GM19467 (cell line): ENCODE results near the gene SLC17A4.
"Not testable (repeated sequence)": the region's sequence is repeated elsewhere in the genome, so short reads cannot be mapped to it uniquely, and the experiment has no call there.

Experiments
- ATAC-seq: cut with Tn5 transposase; IDR thresholded peaks from one replicate; pipeline ENCODE4 v1.9.1; 2021; ENCODE audit warnings: mild to moderate bottlenecking, moderate library complexity; ENCODE audit not compliant: unreplicated experiment

The SLC17A4 gene

DNA sequence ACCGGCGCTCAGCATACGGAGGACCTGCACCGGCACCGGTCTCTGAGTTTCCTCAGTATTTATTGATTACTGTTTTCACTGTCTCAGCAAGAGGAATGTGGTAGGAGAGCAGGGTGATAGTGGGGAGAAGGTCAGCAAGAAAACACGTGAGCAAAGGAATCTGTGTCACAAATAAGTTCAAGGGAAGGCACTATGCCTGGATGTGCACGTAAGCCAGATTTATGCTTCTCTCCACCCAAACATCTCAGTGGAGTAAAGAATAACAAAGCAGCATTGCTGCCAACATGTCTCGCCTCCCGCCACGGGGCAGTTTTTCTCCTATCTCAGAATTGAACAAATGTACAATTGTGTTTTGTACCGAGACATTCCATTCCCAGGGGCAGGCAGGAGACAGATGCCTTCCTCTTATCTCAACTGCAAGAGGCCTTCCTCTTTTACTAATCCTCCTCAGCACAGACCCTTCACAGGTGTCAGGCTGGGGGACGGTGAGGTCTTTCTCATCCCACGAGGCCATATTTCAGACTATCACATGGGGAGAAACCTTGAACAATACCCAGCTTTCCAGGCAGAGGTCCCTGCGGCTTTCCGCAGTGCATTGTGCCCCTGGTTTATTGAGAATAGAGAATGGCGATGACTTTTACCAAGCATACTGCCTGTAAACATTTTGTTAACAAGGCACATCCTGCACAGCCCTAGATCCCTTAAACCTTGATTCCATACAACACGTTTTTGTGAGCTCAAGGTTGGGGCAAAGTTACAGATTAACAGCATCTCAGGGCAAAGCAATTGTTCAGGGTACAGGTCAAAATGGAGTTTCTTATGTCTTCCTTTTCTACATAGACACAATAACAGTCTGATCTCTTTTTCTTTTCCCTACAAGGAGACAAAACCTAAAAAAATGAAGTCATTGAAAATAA, 5.7 kb upstream of the SLC17A4 start:
- not testable (repeated sequence) for ATAC-seq

DNA sequence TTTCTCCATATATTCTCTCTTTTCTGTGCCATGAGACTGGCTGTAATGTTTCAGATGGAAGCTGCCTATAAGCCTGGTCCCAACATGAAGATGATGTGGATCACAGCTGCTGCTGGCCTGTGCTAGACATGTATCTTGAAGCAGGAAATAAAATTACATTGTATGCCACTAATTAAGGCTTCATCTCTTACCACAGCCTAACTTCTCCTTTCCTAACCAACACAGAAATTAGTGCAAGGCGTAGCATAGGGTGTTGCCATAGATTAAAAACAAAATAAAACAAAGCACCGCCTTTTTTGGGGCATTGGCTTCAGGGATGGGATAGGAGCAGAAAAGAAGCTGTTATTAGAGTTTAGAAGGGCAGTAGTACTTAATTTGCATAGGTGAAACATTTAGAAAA, 4.7 kb upstream of the SLC17A4 start:
- no peak for ATAC-seq

GRCh38 chr6:25750906-25751305, 3.6 kb upstream of the SLC17A4 start:
- ATAC-seq = no peak

- ATAC-seq = no peak
These were observed 1.5 kb upstream of the SLC17A4 start for GRCh38 chr6:25753079-25753478.

- no peak for ATAC-seq
These were observed 941 bp downstream of the SLC17A4 start for GRCh38 chr6:25755483-25755882.

DNA sequence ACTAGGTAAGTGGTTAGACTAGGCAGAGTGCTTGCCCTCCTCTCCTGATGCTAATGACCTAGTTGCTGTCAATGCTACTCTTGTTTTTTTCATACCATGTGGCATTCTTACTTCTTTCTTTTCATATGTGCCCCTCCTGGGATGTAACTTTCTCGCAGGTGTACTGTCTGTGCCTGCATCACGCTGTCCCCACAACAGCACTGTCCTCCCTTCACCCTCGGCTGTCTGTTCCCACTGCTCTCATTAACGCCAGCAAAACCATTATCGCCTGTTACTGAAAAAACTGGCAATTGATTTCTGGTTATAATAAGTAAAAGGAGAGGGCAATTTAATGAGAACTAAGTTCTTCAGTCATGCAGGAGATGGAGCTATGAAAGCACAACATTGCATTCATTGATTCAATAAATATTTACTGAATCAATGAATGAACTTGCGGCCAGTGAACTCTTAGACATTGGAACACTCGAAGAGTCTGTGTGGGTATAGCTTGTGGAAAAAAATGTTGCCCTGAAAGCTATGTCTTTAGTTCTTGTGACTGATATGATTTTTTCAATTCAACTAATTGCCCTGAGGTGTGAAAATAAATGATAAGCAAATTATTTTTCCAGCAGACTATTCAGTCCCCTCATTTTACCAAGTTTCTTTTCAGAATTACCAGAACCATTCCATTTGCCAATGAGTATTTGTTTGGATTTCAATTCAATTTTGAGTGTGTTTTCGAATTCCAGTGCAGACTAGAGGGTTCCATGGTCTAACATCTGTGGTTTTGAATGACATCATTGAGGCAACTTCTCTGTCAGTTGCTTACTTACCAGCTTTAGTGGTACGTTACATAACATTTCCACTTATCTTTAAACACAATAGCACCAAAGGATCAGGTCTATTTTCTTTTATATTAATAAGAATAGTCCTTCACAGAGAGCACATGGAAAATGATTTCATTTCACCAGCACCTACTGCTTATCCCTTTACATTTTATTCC, 2.1 kb downstream of the SLC17A4 start:
- no peak for ATAC-seq

- no peak for ATAC-seq
These were observed 3.5 kb downstream of the SLC17A4 start for GRCh38 chr6:25757936-25758642.

- no peak for ATAC-seq
These were observed 10.1 kb downstream of the SLC17A4 start for GRCh38 chr6:25764611-25765010.

- no peak for ATAC-seq
These were observed 14.0 kb downstream of the SLC17A4 start for GRCh38 chr6:25768566-25768965.

DNA sequence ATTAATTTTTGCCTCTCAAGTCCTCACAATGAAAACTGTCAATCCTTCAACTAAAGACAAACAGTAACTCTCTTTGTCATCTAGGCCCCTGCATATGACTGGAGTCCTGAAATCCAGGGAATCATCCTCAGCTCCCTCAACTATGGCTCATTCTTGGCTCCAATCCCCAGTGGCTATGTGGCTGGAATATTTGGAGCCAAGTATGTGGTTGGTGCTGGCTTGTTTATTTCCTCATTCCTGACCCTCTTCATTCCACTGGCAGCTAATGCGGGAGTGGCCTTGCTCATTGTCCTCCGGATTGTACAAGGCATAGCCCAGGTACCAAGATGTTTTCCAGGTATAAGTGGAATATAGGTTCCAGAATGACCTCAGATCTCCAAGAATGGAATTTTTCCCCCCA, 15.4 kb downstream of the SLC17A4 start:
- ATAC-seq = no peak

- ATAC-seq = no peak
These were observed 19.7 kb downstream of the SLC17A4 start for GRCh38 chr6:25774120-25774715.

- ATAC-seq = no peak
These were observed 22.5 kb downstream of the SLC17A4 start for GRCh38 chr6:25777031-25777430.

- ATAC-seq = no peak
These were observed 23.5 kb downstream of the SLC17A4 start for GRCh38 chr6:25777856-25778649.

DNA sequence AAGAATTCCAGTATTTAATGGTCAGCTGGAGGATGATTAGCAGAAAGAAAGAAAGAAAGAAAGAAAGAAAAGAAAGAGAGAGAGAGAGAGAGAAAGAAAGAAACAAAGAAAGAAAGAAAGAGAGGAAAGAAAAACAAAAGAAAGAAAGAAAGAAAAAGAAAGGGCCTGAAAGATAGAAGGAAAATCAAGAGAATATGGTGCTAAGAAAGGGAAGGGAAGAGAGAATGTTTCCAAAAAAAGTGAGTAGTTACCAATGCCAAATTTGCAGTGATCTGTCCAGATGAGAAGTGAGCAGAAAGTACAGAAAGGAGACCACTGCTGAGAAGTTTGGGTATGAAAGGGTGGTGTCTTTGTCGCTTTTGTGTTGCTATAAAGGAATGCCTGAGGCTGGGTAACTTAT, 26.6 kb downstream of the SLC17A4 start:
- ATAC-seq = no peak

DNA sequence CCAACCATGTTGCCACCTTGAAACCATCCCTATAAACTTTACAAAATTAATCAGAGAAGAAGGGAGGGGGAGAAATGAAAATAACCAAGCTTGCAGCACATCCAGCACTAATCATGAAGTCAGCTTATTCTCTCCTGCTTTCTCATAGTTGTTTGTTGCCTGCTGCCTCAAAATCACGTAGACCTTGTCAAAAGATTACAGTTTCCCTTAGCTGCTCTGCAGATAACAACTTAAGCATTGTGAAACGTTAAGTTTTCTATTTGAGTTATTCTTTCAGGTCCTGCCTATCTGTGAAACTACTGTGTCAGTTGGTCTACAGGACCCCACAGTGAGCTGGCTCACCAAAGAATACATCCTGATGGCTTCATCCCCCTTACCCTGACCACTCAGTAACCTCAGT, 32.9 kb downstream of the SLC17A4 start:
- no peak for ATAC-seq

DNA sequence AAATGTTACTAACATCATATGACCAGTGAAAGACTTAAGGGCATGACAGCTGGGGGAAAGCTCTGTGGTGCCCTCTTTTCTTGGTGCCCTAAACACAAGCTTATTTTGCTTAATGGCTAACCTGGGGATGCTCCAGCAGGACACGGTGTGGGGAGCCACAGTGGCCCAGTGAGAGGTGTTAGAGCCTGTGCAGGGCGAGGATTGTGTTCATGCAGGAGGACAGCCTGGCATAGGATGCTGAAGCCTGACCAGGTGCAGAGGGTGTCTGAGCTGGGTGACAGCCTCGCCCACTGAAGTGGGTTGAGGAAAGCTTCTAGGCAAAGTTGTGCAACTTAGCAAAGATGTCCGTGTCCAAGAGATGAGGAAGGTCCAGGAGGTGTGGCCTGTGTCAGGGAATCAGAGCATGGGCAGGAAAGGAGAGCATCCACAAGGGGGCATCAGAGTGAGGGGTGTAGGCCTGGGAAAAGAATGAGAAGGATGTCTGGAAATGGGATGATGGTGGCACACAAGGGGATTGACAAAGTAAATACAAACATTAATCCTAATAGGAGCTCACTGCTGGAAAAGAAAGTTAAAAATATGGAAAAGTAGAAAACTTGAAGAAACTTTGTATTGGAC, 33.9 kb downstream of the SLC17A4 start:
- no peak for ATAC-seq

DNA sequence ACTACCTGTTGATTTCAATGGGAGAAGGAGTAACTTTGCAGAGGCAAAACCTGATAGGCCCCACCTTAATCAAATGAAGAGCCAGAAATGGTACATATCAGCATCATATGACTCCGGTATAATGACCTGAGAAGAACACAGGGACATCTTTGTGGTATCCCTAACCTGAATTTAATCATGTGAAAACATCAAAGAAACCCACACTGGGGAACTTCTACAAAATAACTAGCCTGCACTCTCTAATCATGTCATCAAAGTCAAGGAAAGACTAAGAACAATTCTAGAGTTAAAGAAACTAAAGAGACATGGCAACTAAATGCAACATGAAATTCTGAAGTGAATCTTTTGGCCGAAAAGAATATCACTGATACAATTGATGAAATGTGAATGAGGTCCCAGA, 34.9 kb downstream of the SLC17A4 start:
- no peak for ATAC-seq

- no peak for ATAC-seq
These were observed 37.5 kb downstream of the SLC17A4 start for GRCh38 chr6:25792016-25792415.

- ATAC-seq = no peak
These were observed 39.4 kb downstream of the SLC17A4 start for GRCh38 chr6:25793970-25794369.
